Measurements from ENCODE around the gene SF3B3.
"Not testable (repeated sequence)": the region's sequence is repeated elsewhere in the genome, so short reads cannot be mapped to it uniquely, and the experiment has no call there.

SF3B3 gene

GRCh38 chr16:70511833-70512232 lies 11.8 kb upstream of the SF3B3 start:
- DNase-seq (ENCODE audit: low read depth in 3 of 3): no peak

GRCh38 chr16:70512456-70512855 lies 11.2 kb upstream of the SF3B3 start:
- no peak for DNase-seq (ENCODE audit: low read depth in 3 of 3)

- DNase-seq (ENCODE audit: low read depth in 3 of 3): no peak
Observed at GRCh38 chr16:70520612-70521297, 2.9 kb upstream of the SF3B3 start.

- no peak for DNase-seq (ENCODE audit: low read depth in 3 of 3)
Observed at GRCh38 chr16:70522216-70523075, 1.2 kb upstream of the SF3B3 start.

- DNase-seq (ENCODE audit: low read depth in 3 of 3): peak; percentile 81 to 90 (median 86)
Observed at GRCh38 chr16:70523076-70523742, 407 bp upstream of the SF3B3 start, which contains the start of gene COG4. TSS of gene COG4 (minus strand) at chr16:70523554. CDS start at chr16:70523543, 11 bp downstream.

- DNase-seq (ENCODE audit: low read depth in 3 of 3): peak in 1 of 3 experiments; percentile 9
Observed at GRCh38 chr16:70524399-70524825, 796 bp downstream of the SF3B3 start.

- DNase-seq (ENCODE audit: low read depth in 3 of 3): no peak
Observed at GRCh38 chr16:70526403-70526802, 2.8 kb downstream of the SF3B3 start.

GRCh38 chr16:70527315-70527996 lies 3.8 kb downstream of the SF3B3 start:
- no peak for DNase-seq (ENCODE audit: low read depth in 3 of 3)

- DNase-seq (ENCODE audit: low read depth in 3 of 3): no peak
Observed at GRCh38 chr16:70529051-70529777, 5.6 kb downstream of the SF3B3 start.

GRCh38 chr16:70529954-70530353 lies 6.3 kb downstream of the SF3B3 start:
- DNase-seq (ENCODE audit: low read depth in 3 of 3): not testable (repeated sequence)

GRCh38 chr16:70534971-70535370 lies 11.4 kb downstream of the SF3B3 start:
- no peak for DNase-seq (ENCODE audit: low read depth in 3 of 3)

- DNase-seq (ENCODE audit: low read depth in 3 of 3): no peak
Observed at GRCh38 chr16:70540994-70541393, 17.4 kb downstream of the SF3B3 start.

- no peak for DNase-seq (ENCODE audit: low read depth in 3 of 3)
Observed at GRCh38 chr16:70544548-70544947, 20.9 kb downstream of the SF3B3 start.

GRCh38 chr16:70548936-70549335 lies 25.3 kb downstream of the SF3B3 start:
- no peak for DNase-seq (ENCODE audit: low read depth in 3 of 3)

GRCh38 chr16:70550082-70550481 lies 26.5 kb downstream of the SF3B3 start:
- DNase-seq (ENCODE audit: low read depth in 3 of 3): no peak

- no peak for DNase-seq (ENCODE audit: low read depth in 3 of 3)
Observed at GRCh38 chr16:70551788-70552187, 28.2 kb downstream of the SF3B3 start.

GRCh38 chr16:70552675-70553074 lies 29.1 kb downstream of the SF3B3 start:
- no peak for DNase-seq (ENCODE audit: low read depth in 3 of 3)

GRCh38 chr16:70553645-70554044 lies 30.0 kb downstream of the SF3B3 start:
- no peak for DNase-seq (ENCODE audit: low read depth in 3 of 3)

- no peak for DNase-seq (ENCODE audit: low read depth in 3 of 3)
Observed at GRCh38 chr16:70556063-70556462, 32.4 kb downstream of the SF3B3 start.

GRCh38 chr16:70561623-70562022 lies 38.0 kb downstream of the SF3B3 start:
- DNase-seq (ENCODE audit: low read depth in 3 of 3): no peak

- DNase-seq (ENCODE audit: low read depth in 3 of 3): no peak
Observed at GRCh38 chr16:70563636-70564035, 40.0 kb downstream of the SF3B3 start.
